Glutamatergic neuron (in vitro differentiated cells): ENCODE results near the gene TRPV4. TPM values are rescaled to one million over a fixed set of nuclear protein-coding genes. Genes with fewer than 3 reads are reported as not detected.

Source experiments
- DNase-seq: peaks from one replicate; pipeline ENCODE4 v3.0.0; 2022
- H3K27ac Mint-ChIP-seq: one replicate; pipeline ENCODE4 v1.8.0; 2020; ENCODE audit warnings: mild to moderate bottlenecking, mixed read lengths, inconsistent platforms; ENCODE audit not compliant: unreplicated experiment
- H3K27me3 Mint-ChIP-seq: one replicate; pipeline ENCODE4 v1.8.0; 2020; ENCODE audit warnings: mild to moderate bottlenecking, moderate library complexity, mixed read lengths, inconsistent platforms; ENCODE audit not compliant: unreplicated experiment
- H3K36me3 Mint-ChIP-seq: one replicate; pipeline ENCODE4 v1.8.0; 2020; ENCODE audit warnings: mild to moderate bottlenecking, mixed read lengths, inconsistent platforms; ENCODE audit not compliant: unreplicated experiment
- H3K4me1 Mint-ChIP-seq: one replicate; pipeline ENCODE4 v1.8.0; 2020; ENCODE audit warnings: mild to moderate bottlenecking, low read depth, mixed read lengths, inconsistent platforms; ENCODE audit not compliant: unreplicated experiment
- H3K4me3 Mint-ChIP-seq: one replicate; pipeline ENCODE4 v1.8.0; 2020; ENCODE audit warnings: mild to moderate bottlenecking, mixed read lengths, inconsistent platforms; ENCODE audit not compliant: unreplicated experiment
- H3K9me3 Mint-ChIP-seq: one replicate; pipeline ENCODE4 v1.8.0; 2020; ENCODE audit warnings: mild to moderate bottlenecking, moderate library complexity, mixed read lengths, inconsistent platforms; ENCODE audit not compliant: unreplicated experiment
- total RNA-seq: library from RNA; stranded (reverse); fragmentation: NEBNext Ultra II Directional; extraction: Animal tissue kit (Norgen Biotek cat#: 25700); gene quantifications from one replicate; pipeline ENCODE4 v1.2.1, GENCODE V29; 2021; ENCODE audit not compliant: unreplicated experiment
- TF ChIP-seq, protein P1 (sequence below): fragments of 200-600 bp; sonication (generic); IDR thresholded peaks from one replicate; pipeline ENCODE4 v1.5.0; 2021; ENCODE audit not compliant: partially characterized antibody, unreplicated experiment

Gene TRPV4
- total RNA-seq, 1 donor from 2014 or later = 0.17 TPM

GRCh38 chr12:109821968-109822367 lies 11.2 kb downstream of the TRPV4 start:
- no peak overlapping the region for H3K4me3 Mint-ChIP-seq
- TF ChIP-seq, protein P1, sequence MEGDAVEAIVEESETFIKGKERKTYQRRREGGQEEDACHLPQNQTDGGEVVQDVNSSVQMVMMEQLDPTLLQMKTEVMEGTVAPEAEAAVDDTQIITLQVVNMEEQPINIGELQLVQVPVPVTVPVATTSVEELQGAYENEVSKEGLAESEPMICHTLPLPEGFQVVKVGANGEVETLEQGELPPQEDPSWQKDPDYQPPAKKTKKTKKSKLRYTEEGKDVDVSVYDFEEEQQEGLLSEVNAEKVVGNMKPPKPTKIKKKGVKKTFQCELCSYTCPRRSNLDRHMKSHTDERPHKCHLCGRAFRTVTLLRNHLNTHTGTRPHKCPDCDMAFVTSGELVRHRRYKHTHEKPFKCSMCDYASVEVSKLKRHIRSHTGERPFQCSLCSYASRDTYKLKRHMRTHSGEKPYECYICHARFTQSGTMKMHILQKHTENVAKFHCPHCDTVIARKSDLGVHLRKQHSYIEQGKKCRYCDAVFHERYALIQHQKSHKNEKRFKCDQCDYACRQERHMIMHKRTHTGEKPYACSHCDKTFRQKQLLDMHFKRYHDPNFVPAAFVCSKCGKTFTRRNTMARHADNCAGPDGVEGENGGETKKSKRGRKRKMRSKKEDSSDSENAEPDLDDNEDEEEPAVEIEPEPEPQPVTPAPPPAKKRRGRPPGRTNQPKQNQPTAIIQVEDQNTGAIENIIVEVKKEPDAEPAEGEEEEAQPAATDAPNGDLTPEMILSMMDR = no peak
- no peaks in the 10 kb centered on the region for H3K36me3 Mint-ChIP-seq
- peaks cover 3% of the 10 kb centered on the region for H3K9me3 Mint-ChIP-seq
- no peaks in the 10 kb centered on the region for H3K4me1 Mint-ChIP-seq
- no peak for DNase-seq
- peak overlapping the region; percentile 44 for H3K27ac Mint-ChIP-seq
- H3K27me3 Mint-ChIP-seq = peaks cover 6% of the 10 kb centered on the region

- Mint-ChIP-seq H3K36me3 (no peaks in the 10 kb centered on the region), H3K4me3 (no peak overlapping the region), H3K27me3 (peaks cover 3% of the 10 kb centered on the region), H3K4me1 (no peaks in the 10 kb centered on the region), H3K9me3 (peaks cover 3% of the 10 kb centered on the region), H3K27ac (no peak overlapping the region)
- TF ChIP-seq, protein P1 = no peak
- DNase-seq = no peak
Measured at GRCh38 chr12:109820816-109821381, 12.3 kb downstream of the TRPV4 start.

- TF ChIP-seq, protein P1 = no peak
- H3K36me3 Mint-ChIP-seq = no peaks in the 10 kb centered on the region
- H3K27ac Mint-ChIP-seq = no peak overlapping the region
- DNase-seq = no peak
- H3K4me1 Mint-ChIP-seq = no peaks in the 10 kb centered on the region
- H3K27me3 Mint-ChIP-seq = peaks cover 3% of the 10 kb centered on the region
- H3K9me3 Mint-ChIP-seq = peaks cover 3% of the 10 kb centered on the region
- H3K4me3 Mint-ChIP-seq = no peak overlapping the region
Measured at GRCh38 chr12:109818905-109819500, 14.2 kb downstream of the TRPV4 start.

DNA sequence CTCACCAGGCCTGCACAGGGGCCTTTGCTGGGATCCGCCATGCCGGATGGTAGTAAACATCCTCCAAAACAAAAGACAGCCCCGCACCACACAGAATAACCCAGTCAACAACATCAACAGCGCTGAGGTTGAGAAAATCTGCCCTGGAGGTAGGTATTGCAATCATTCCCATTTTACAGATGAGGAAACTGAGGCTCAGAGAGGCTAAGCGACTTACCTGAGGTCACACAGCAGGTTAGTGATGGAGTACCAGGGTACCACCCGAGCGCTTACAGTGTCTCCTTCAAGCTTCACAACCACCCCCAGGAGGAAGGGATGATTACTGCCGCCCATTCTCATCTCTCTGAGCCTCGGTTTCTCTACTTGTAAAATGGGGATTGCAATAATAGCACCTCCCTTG lies 14.9 kb downstream of the TRPV4 start:
- H3K4me1 Mint-ChIP-seq = no peaks in the 10 kb centered on the region
- no peak for DNase-seq
- no peak overlapping the region for H3K27ac Mint-ChIP-seq
- peaks cover 3% of the 10 kb centered on the region for H3K9me3 Mint-ChIP-seq
- H3K27me3 Mint-ChIP-seq = peaks cover 3% of the 10 kb centered on the region
- no peaks in the 10 kb centered on the region for H3K36me3 Mint-ChIP-seq
- TF ChIP-seq, protein P1 = no peak
- no peak overlapping the region for H3K4me3 Mint-ChIP-seq

DNA sequence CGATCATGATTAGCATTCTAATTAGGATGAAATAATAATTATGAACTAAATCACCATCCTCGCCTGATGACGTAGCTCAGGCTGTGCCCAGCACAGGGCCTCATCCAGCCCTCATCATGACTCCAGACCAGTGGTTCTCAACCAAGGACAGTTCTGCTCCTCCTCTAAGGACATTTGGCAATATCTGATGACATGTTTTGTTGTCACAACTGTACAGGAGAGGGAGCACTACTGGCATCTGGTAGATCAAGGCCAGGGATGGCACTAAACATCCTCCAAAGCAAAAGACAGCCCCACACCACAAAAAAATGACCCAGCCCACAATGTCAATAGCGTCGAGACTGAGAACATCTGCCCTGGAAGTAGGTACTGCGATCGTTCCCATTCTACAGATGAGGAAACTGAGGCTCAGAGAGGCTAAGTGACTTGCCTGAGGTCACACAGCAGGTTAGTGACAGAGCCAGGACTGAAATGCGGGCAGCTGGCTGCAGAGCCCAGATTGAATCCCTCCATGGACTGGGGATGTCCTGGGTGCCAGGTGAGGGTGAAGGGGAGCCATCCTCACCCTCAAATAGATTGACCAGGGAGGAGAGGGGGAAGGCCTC lies 15.5 kb downstream of the TRPV4 start:
- peaks cover 3% of the 10 kb centered on the region for H3K27me3 Mint-ChIP-seq
- H3K4me1 Mint-ChIP-seq = no peaks in the 10 kb centered on the region

More for the DNA sequence above, 15.5 kb downstream of the TRPV4 start:
- Mint-ChIP-seq H3K4me3 (no peak overlapping the region), H3K27ac (no peak overlapping the region), H3K9me3 (peaks cover 3% of the 10 kb centered on the region), H3K36me3 (no peaks in the 10 kb centered on the region)
- no peak for DNase-seq
- TF ChIP-seq, protein P1 = no peak
